Measurements from ENCODE around the gene LMNTD1.
"Not testable (repeated sequence)": the region's sequence is repeated elsewhere in the genome, so short reads cannot be mapped to it uniquely, and the experiment has no call there.

LMNTD1 gene, protein sequence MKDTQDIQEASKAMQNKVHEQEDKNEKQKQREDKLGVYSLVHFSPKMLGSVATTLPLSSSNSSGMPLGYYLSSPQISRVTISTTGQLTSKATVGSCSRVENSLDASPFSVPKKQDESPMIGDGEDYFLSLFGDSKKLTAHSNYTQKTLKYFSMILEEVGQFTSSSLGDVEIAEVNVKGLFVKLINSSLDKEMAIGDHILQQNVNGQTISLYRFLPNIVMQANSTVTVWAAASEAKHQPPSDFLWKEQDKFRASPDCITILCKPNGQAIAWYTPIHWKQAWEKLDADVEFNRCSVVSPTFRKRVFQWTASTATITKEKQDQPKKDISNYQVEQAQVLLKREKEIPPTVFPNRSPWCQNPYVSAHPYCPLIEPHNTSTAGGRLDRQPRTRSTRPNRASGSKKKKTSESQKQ

DNA sequence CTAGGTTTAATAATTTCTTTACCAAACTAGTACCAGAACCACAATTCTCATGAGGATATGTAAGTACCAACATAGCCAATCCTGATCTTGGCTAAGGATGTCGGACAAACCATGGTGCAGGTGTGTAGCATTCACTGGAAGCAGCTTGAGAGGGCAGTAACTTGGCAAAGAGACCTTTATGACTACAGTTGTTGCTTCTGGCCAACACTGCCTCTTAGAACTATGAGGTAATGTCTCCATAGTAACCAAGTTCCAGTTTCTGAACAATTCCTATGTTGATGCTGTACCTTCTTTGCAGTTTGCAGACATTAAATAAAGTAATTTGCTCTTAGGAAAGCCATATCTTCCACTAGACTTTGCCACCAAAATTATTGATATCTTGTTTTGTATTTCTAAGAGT is at the start of gene LMNTD1:
LMNTD1 (minus strand) TSS at position 186 of the 400 bp plus-strand sequence. CDS start 324 bp downstream, outside the sequence.
- H3K4me3 ChIP-seq (replicated peaks; ENCODE audit: low read depth, low read length): no peak within 1 kb of the TSS
- TF ChIP-seq, protein P1, sequence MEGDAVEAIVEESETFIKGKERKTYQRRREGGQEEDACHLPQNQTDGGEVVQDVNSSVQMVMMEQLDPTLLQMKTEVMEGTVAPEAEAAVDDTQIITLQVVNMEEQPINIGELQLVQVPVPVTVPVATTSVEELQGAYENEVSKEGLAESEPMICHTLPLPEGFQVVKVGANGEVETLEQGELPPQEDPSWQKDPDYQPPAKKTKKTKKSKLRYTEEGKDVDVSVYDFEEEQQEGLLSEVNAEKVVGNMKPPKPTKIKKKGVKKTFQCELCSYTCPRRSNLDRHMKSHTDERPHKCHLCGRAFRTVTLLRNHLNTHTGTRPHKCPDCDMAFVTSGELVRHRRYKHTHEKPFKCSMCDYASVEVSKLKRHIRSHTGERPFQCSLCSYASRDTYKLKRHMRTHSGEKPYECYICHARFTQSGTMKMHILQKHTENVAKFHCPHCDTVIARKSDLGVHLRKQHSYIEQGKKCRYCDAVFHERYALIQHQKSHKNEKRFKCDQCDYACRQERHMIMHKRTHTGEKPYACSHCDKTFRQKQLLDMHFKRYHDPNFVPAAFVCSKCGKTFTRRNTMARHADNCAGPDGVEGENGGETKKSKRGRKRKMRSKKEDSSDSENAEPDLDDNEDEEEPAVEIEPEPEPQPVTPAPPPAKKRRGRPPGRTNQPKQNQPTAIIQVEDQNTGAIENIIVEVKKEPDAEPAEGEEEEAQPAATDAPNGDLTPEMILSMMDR (IDR thresholded peaks at IDR 0.05; ENCODE audit: low read length, missing control alignments): no peak
- DNase-seq (ENCODE audit: low read depth): peak; percentile 76

DNA sequence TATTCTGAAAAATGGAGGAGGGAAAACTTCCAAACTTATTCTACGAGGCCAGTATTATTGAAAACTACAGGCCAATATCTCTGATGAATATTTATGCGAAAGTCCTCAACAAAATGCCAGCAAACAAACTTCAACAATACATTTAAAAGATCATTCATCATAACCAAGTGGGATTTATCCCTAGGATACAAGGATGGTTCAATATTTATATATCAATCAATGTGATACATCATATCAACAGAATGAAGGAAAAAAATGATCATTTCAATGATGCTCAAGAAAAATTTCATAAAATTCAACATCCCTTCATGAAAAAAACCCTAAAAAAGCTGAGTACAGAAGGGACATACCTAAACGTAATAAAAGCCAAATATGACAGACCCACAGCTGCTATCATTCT is 45.9 kb upstream of the LMNTD1 start:
- H3K4me3 ChIP-seq (replicated peaks; ENCODE audit: low read depth, low read length): no peak overlapping the region
- DNase-seq (ENCODE audit: low read depth): no peak
- TF ChIP-seq, protein P1 (IDR thresholded peaks at IDR 0.05; ENCODE audit: low read length, missing control alignments): no peak

DNA sequence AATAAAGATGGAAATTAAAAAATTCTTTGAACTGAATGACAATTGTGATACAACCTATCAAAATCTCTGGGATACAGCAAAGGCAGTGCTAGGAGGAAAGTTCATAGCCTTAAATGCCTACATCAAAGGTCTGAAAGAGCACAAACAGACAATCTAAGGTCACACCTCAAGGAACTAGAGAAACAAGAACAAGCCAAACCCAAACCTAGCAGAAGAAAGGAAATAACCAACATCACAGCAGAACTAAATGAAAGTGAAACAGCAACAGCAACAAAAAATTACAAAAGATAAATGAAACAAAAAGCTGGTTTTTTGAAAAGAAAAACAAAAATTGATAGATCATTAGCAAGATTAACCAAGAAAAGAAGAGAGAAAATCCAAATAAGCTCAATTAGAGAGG is 42.4 kb upstream of the LMNTD1 start:
- DNase-seq (ENCODE audit: low read depth); H3K4me3 ChIP-seq (replicated peaks; ENCODE audit: low read depth, low read length): not testable (repeated sequence)

DNA sequence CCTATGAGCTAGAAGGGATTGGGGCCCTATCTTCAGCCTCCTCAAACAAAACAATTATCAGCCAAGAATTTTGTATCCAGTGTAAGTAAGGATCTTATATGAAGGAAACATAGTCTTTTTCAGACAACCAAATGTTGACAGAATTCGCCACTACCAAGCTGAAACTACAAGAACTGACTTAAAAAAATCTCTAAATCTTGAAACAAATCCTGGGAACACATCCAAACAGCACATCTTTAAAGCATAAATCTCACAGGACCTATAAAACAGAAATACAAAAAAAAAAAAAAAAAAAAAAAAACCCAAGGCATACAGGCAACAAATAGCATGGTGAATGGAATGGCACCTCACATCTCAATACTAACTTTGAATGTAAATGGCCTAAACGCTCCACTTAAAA is 41.3 kb upstream of the LMNTD1 start:
- TF ChIP-seq, protein P1 (IDR thresholded peaks at IDR 0.05; ENCODE audit: low read length, missing control alignments): no peak
- DNase-seq (ENCODE audit: low read depth): no peak
- H3K4me3 ChIP-seq (replicated peaks; ENCODE audit: low read depth, low read length): no peak overlapping the region

DNA sequence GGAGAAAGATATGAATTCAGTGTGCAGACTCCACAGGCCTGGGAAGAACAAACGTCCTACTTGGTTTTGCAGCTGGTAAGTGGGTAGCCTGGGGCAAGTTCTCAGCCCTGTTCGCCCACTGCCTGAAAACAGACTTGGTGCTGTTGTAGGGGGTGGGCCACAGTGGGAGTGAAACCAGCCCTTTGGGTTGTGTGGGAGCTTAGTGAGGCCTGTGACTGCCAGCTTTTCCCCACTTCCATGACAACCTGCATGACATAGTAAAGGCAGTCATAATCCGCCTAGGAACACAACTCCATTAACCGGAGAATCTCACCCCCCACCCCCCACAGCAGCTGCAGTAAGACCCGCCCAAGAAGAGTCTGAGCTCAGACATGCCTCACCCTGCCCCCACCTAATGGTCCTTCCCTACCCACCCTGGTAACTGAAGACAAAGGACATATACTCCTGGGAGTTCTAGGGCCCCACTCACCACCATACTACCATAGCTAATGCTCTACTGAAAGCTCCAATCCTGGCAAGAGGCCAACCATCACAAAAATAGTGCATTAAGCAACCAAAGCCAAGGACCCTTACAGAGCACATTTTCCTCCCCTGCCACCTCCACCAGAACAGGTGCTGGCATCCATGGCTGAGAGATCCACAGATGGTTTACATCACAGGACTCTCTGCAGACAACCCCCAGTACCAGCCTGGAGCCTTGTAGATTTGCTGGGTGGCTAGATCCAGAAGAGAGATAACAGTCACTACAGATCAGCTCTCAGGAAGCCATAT is 39.8 kb upstream of the LMNTD1 start:
- no peak for DNase-seq (ENCODE audit: low read depth)
- H3K4me3 ChIP-seq (replicated peaks; ENCODE audit: low read depth, low read length): no peak overlapping the region
- TF ChIP-seq, protein P1 (IDR thresholded peaks at IDR 0.05; ENCODE audit: low read length, missing control alignments): no peak

DNA sequence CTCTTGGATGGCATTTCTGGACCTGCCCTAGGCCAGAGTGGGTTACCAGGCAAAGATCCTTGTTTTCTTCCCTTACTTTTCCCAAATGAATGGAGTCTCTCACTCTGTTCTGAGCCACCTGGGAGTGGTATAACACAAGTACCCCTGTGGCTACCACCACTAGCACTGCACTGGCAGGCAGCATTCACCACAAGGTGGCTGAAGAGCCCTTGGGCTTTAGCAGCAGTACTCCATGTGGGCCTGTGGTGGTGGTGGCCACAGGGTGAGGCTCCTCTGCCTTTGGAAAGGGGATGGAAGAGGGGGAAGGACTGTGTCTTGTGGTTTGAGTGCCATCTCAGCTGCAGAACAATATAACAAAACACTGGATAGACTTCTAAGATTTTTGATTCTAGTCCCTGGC is 38.1 kb upstream of the LMNTD1 start:
- peak; percentile 28 for DNase-seq (ENCODE audit: low read depth)
- no peak overlapping the region for H3K4me3 ChIP-seq (replicated peaks; ENCODE audit: low read depth, low read length)
- TF ChIP-seq, protein P1 (IDR thresholded peaks at IDR 0.05; ENCODE audit: low read length, missing control alignments): peak; percentile 22

DNA sequence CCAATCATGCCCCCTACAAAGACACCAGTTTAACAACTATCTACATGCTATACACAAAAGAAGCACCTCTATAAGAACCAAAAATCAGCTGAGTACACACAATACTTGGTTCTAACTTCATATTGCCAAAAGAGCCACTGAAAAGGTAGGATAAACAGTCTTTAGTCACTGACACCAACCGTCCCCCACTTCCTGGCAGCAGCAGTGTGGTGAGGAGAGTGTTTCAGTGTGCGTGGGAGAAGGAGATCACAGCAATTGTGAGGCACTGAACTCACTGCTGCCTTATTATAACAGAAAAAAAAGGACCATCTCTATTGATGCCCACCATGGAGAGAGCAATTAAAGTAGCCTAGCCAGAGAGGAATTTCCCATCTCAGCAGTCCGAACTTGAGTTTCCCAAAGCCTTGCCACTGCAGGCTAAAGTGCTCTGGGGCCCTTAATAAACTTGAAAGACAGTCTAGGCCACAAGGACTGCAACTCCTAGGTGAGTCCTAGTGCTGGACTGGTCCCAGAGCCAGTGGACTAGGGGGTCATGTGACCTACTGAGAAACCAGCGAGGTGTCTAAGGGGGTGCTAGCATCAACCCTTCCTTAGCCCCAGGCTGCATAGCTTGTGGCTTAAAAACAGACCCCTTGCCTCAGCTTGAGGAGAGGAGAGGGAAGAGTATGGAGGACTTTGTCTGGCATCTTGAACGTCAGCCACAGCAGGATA is 37.1 kb upstream of the LMNTD1 start:
- TF ChIP-seq, protein P1 (IDR thresholded peaks at IDR 0.05; ENCODE audit: low read length, missing control alignments): no peak
- H3K4me3 ChIP-seq (replicated peaks; ENCODE audit: low read depth, low read length): no peak overlapping the region
- DNase-seq (ENCODE audit: low read depth): no peak

Measured in fibroblast of pulmonary artery (primary cell).